H1 (cell line): ENCODE measurements around the gene BTAF1. TPM values are rescaled to one million over a fixed set of nuclear protein-coding genes. Genes with fewer than 3 reads are reported as not detected.

ENCODE experiments used
- BACH1 ChIP-seq: IDR thresholded peaks from 2 replicates; pipeline ENCODE4 v1.6.1; 2012; ENCODE audit warnings: low read length, improper control_type of control experiment
- CBX8 ChIP-seq: fragments of 300-800, 300-1000 bp; sonication (generic); IDR thresholded peaks from 2 replicates; pipeline ENCODE4 v1.7.1; 2016; ENCODE audit warnings: low read depth, low read length, borderline replicate concordance
- EGR1 ChIP-seq: IDR thresholded peaks from 2 replicates; pipeline ENCODE4 v1.6.1; 2011; ENCODE audit warnings: low read depth, low read length, borderline replicate concordance
- EP300 ChIP-seq, 2 experiments: IDR thresholded peaks; 1 replicate in 1 of 2; 2 replicates in 1 of 2; pipeline ENCODE4 v1.6.1; 2011 to 2012; ENCODE audit warnings: low read depth in 2 of 2, low read length in 2 of 2, mild to moderate bottlenecking in 2 of 2, borderline replicate concordance in 1 of 2, inconsistent platforms in 1 of 2, moderate library complexity in 1 of 2
- GTF2F1 ChIP-seq: IDR thresholded peaks from 2 replicates; pipeline ENCODE4 v1.6.1; 2012; ENCODE audit warnings: low read depth, low read length, improper control_type of control experiment, borderline replicate concordance
- HDAC2 ChIP-seq, 2 experiments: fragments of 300-600 bp in 1 of 2; sonication (generic) in 1 of 2; IDR thresholded peaks; 2 replicates each; pipeline ENCODE4 v1.6.1; 2011 to 2012; ENCODE audit warnings: low read depth in 2 of 2, low read length in 2 of 2, mild to moderate bottlenecking in 2 of 2, moderate library complexity in 2 of 2, borderline replicate concordance in 1 of 2, inconsistent platforms in 1 of 2
- HDAC6 ChIP-seq: IDR thresholded peaks from one replicate; pipeline ENCODE4 v1.7.1; 2012; ENCODE audit warnings: low read depth, mild to moderate bottlenecking, inconsistent platforms, low read length, moderate library complexity
- PHF8 ChIP-seq: fragments of 200-600 bp; sonication (generic); conservative IDR thresholded peaks from 2 replicates; pipeline ENCODE4 v1.7.1; 2012; ENCODE audit warnings: low read depth, mild to moderate bottlenecking, inconsistent platforms, low read length, moderate library complexity
- POLR2A ChIP-seq, 2 experiments: IDR thresholded peaks; 1 replicate in 1 of 2; 2 replicates in 1 of 2; pipeline ENCODE4 v1.6.1; 2011; ENCODE audit warnings: low read depth in 2 of 2, low read length in 2 of 2, mild to moderate bottlenecking in 2 of 2; ENCODE audit errors: control extremely low read depth in 1 of 2
- RAD21 ChIP-seq, 2 experiments: IDR thresholded peaks in 1 of 2; conservative IDR thresholded peaks in 1 of 2; 2 replicates each; pipeline ENCODE4 v1.6.1; 2011; ENCODE audit warnings: low read depth in 2 of 2, low read length in 2 of 2, improper control_type of control experiment in 1 of 2, inconsistent platforms in 1 of 2, mild to moderate bottlenecking in 1 of 2, moderate library complexity in 1 of 2
- RBBP5 ChIP-seq: IDR thresholded peaks from 2 replicates; pipeline ENCODE4 v1.7.1; 2012; ENCODE audit warnings: low read depth, mild to moderate bottlenecking, inconsistent platforms, low read length, moderate library complexity, borderline replicate concordance
- SIX5 ChIP-seq: IDR thresholded peaks from 2 replicates; pipeline ENCODE4 v1.6.1; 2011; ENCODE audit warnings: mild to moderate bottlenecking, low read depth, low read length
- SP4 ChIP-seq: IDR thresholded peaks from 2 replicates; pipeline ENCODE4 v1.6.1; 2012; ENCODE audit warnings: low read length, inconsistent platforms
- polyA plus RNA-seq, 7 experiments: library from polyadenylated mRNA; depleted of rRNA in 3 of 7; stranded (reverse) in 5 of 7; unstranded in 2 of 7; fragments of >200 nt in 5 of 7; fragments of 200-250 nt in 2 of 7; gene quantifications; 1 replicate in 5 of 7; 2 replicates in 1 of 7; 4 replicates in 1 of 7; pipeline versions ENCODE4 v1.2.1 to v1.2.3, GENCODE V29; 2011 to 2013; ENCODE audit warnings: missing spikeins in 2 of 7, mixed read lengths in 2 of 7
- total RNA-seq: library from RNA; stranded (reverse); fragmentation: NEBNext Ultra II Directional; extraction: Animal tissue kit (Norgen Biotek cat#: 25700); gene quantifications from 2 replicates; pipeline ENCODE4 v1.2.1, GENCODE V29; 2021
- TF ChIP-seq, protein P1 (sequence below): IDR thresholded peaks from 2 replicates; pipeline ENCODE4 v1.6.1; 2011; ENCODE audit warnings: low read depth, mild to moderate bottlenecking, low read length; ENCODE audit not compliant: insufficient read depth
- TF ChIP-seq, protein P2 (sequence below), 3 experiments: IDR thresholded peaks; 1 replicate in 2 of 3; 2 replicates in 1 of 3; pipeline versions ENCODE4 v1.5.1 to v1.6.1; 2011; ENCODE audit warnings: low read length in 3 of 3, mild to moderate bottlenecking in 3 of 3, inconsistent platforms in 2 of 3, low read depth in 1 of 3, moderate library complexity in 1 of 3; ENCODE audit not compliant: insufficient read depth in 1 of 3; ENCODE audit errors: control extremely low read depth in 1 of 3
- TF ChIP-seq, protein P3 (sequence below): IDR thresholded peaks from 2 replicates; pipeline ENCODE4 v1.6.1; 2011; ENCODE audit warnings: low read length, improper control_type of control experiment

BTAF1 gene
- total and polyA plus RNA-seq, 2 of the 8 experiments (the other 6 are each of a cell fraction or from before 2014, with no cell fraction given) = 24.5 to 39.1 TPM

DNA sequence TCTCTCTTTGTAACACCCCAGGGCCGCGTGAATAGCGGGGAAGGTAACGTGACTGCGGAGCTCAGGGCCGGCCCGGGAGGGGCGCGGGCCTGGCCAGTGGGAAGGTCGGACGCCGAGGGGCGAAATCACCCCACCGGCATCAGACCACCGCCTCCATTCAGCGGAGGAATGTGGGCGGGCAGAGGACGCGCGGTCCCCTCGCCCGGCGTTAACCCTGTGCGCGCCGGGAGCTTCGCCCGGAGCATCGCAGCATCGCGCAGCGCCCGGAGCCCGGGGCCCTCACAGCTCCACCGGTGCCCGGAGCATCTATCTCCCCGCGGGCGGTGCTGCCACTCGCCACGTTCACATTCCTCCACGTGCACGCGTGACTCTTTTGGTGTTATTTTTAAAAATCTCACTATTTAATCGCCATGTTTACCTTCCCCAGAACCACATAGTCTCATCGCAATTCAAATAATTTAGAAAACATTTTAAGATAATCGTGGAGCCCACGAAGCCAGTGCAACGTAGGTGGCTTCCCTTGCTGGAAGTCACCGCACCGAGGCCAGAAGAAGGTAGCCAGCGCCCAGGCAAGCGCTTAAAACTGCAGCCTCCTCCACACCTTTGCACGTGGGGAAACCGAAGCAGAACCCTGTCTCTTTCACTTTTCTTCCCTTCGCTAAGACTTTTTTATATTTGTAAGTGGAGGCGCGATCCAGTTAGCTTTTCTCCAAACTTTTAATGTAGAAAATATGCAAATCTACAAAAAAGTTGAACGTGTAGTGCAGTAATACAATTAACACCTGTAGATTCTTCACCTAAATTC, 36.1 kb upstream of the BTAF1 start (continued):
- TF ChIP-seq HDAC2 (IDR thresholded peaks at IDR 0.05; ENCODE audit: borderline replicate concordance in 1 of 2, low read depth in 2 of 2, low read length in 2 of 2) (peak; percentile 98 to 99), GTF2F1 (no peak), RAD21 (IDR thresholded peaks at IDR 0.05 in 1 of 2, conservative IDR thresholded peaks at IDR 0.05 in 1 of 2; ENCODE audit: low read depth in 2 of 2, low read length in 2 of 2) (no peak), CBX8 (no peak), POLR2A (IDR thresholded peaks at IDR 0.05; ENCODE audit: control extremely low read depth in 1 of 2, low read depth in 2 of 2, low read length in 2 of 2) (peak; percentile 31 to 80), SP4 (peak; percentile 72), PHF8 (peak; percentile 22; the same call in 1 of the 2 replicates), HDAC6 (no peak), SIX5 (no peak), EGR1 (no peak), BACH1 (no peak; the same call in none of the 2 replicates), RBBP5 (peak; percentile 84; the same call in 1 of the 2 replicates), EP300 (IDR thresholded peaks at IDR 0.05; ENCODE audit: borderline replicate concordance in 1 of 2, low read depth in 2 of 2, low read length in 2 of 2) (peak in 1 of 2 experiments; percentile 84; a peak in 1 of 3 replicates)
- TF ChIP-seq, protein P1, sequence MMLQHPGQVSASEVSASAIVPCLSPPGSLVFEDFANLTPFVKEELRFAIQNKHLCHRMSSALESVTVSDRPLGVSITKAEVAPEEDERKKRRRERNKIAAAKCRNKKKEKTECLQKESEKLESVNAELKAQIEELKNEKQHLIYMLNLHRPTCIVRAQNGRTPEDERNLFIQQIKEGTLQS = no peak
- TF ChIP-seq, protein P2, sequence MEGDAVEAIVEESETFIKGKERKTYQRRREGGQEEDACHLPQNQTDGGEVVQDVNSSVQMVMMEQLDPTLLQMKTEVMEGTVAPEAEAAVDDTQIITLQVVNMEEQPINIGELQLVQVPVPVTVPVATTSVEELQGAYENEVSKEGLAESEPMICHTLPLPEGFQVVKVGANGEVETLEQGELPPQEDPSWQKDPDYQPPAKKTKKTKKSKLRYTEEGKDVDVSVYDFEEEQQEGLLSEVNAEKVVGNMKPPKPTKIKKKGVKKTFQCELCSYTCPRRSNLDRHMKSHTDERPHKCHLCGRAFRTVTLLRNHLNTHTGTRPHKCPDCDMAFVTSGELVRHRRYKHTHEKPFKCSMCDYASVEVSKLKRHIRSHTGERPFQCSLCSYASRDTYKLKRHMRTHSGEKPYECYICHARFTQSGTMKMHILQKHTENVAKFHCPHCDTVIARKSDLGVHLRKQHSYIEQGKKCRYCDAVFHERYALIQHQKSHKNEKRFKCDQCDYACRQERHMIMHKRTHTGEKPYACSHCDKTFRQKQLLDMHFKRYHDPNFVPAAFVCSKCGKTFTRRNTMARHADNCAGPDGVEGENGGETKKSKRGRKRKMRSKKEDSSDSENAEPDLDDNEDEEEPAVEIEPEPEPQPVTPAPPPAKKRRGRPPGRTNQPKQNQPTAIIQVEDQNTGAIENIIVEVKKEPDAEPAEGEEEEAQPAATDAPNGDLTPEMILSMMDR (IDR thresholded peaks at IDR 0.05; ENCODE audit: control extremely low read depth in 1 of 3, insufficient read depth in 1 of 3, low read depth in 1 of 3, low read length in 3 of 3) = no peak
- TF ChIP-seq, protein P3, sequence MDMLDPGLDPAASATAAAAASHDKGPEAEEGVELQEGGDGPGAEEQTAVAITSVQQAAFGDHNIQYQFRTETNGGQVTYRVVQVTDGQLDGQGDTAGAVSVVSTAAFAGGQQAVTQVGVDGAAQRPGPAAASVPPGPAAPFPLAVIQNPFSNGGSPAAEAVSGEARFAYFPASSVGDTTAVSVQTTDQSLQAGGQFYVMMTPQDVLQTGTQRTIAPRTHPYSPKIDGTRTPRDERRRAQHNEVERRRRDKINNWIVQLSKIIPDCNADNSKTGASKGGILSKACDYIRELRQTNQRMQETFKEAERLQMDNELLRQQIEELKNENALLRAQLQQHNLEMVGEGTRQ = peak; percentile 71
- TF ChIP-seq, all 59 proteins: peak for 25
